Esophagus muscularis mucosa (tissue), 4 donors: Measurements from ENCODE around the gene MAP6. TPM values are rescaled to one million over a fixed set of nuclear protein-coding genes. Genes with fewer than 3 reads are reported as not detected.

Source experiments
- DNase-seq: peaks from one replicate; pipeline ENCODE4 v3.0.0-alpha.2; 2017; ENCODE audit errors: extremely low spot score
- H3K27ac ChIP-seq, 4 donors: fragments of 200-600 bp; sonication (generic); replicated peaks in 1 of 4; 1 replicate in 3 of 4; 2 replicates in 1 of 4; pipeline ENCODE4 v1.5.1; 2016 to 2019; ENCODE audit warnings: mild to moderate bottlenecking in 1 of 4
- H3K27me3 ChIP-seq, 4 donors: fragments of 200-600 bp; sonication (generic); one replicate each; pipeline versions ENCODE4 v1.5.1 to v1.6.0; 2016 to 2019
- H3K36me3 ChIP-seq, 4 donors: fragments of 200-600 bp; sonication (generic); one replicate each; pipeline ENCODE4 v1.5.1; 2016 to 2019
- H3K4me1 ChIP-seq, 4 donors: fragments of 200-600 bp; sonication (generic); one replicate each; pipeline ENCODE4 v1.5.1; 2016 to 2019
- H3K4me3 ChIP-seq, 4 donors: fragments of 200-600 bp; sonication (generic); 1 replicate in 2 of 4; 2 replicates in 2 of 4; pipeline ENCODE4 v1.5.1; 2016 to 2019; ENCODE audit warnings: mild to moderate bottlenecking in 4 of 4, moderate library complexity in 1 of 4
- H3K9me3 ChIP-seq, 4 donors: fragments of 200-600 bp; sonication (generic); 1 replicate in 3 of 4; 2 replicates in 1 of 4; pipeline ENCODE4 v1.5.1; 2016 to 2019
- CTCF ChIP-seq, 3 experiments: fragments of 200-600 bp in 2 of 3; fragments of 450-650 bp in 1 of 3; sonication (generic) in 2 of 3; IDR thresholded peaks; one replicate each; pipeline ENCODE4 v1.5.1; 2017 to 2019; ENCODE audit warnings: antibody characterized with exemption in 3 of 3, mild to moderate bottlenecking in 2 of 3, moderate library complexity in 1 of 3
- EP300 ChIP-seq: sonication (generic); formaldehyde crosslinking; IDR thresholded peaks from one replicate; pipeline ENCODE4 v1.6.1; 2017; ENCODE audit warnings: antibody characterized with exemption
- POLR2A ChIP-seq: fragments of 450-650 bp; IDR thresholded peaks from one replicate; pipeline ENCODE4 v1.6.1; 2017; ENCODE audit warnings: antibody characterized with exemption, moderate library complexity, mild to moderate bottlenecking, low read depth
- POLR2AphosphoS5 ChIP-seq, 2 donors: sonication (generic); formaldehyde crosslinking; IDR thresholded peaks; one replicate each; pipeline ENCODE4 v1.6.1; 2017; ENCODE audit warnings: antibody characterized with exemption in 2 of 2
- WGBS: methylation state at CpG from one replicate; pipeline ENCODE4 v1.1.5; 2018; 5-methylcytosine and 5-hydroxymethylcytosine counted together
- intact Hi-C: fragments of 100-400 bp; cut with DNase I; formaldehyde crosslinking; loops from one replicate; pipeline ENCODE4 v1.15.1; 2023
- total RNA-seq, 4 donors: library from RNA; depleted of rRNA; stranded (reverse); fragments of >200 nt; gene quantifications; one replicate each; pipeline versions ENCODE4 v1.1.0 to v1.2.1, GENCODE V29; 2016

The MAP6 gene
- total RNA-seq, 4 donors from 2014 or later: 20.7 to 43.8 (median 30.5) TPM

DNA sequence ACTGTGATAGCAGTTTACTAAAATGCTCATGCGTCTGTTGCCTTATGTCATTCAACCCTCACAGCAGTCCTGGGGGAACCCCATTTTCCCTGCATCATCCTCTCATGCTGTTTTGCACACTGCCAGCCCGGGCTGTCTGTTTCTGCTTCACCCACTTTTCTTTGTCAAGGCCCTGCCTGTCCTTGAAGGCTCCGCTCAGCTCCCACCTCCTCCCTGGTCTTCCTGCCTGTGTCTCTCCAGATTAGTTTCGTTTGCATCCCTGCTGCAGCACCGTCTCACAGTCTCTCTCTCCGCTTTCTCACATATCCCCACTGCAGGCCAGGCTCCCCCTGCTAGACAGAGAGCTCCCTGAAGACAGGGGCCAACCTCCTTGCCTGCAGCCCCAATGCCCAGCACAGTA, 76.9 kb downstream of the MAP6 start:
- no peak overlapping the region for H3K27ac ChIP-seq
- H3K36me3 ChIP-seq: no peaks in the 10 kb centered on the region
- H3K4me3 ChIP-seq: no peak overlapping the region
- H3K4me1 ChIP-seq: peaks cover 0 to 30% (median 26%) of the 10 kb centered on the region in 4 donors
- WGBS: 79% methylated on average over 6 of the region's 6 CpGs
- intact Hi-C loops: no loop called here
- DNase-seq: no peak
- TF ChIP-seq POLR2A: no peak
- no peak for TF ChIP-seq CTCF (IDR thresholded peaks at IDR 0.05)
- TF ChIP-seq POLR2AphosphoS5 (IDR thresholded peaks at IDR 0.05): no peak
- TF ChIP-seq EP300: no peak
- no peaks in the 10 kb centered on the region for H3K9me3 ChIP-seq
- H3K27me3 ChIP-seq: no peaks in the 10 kb centered on the region

GRCh38 chr11:75591371-75591770, 77.5 kb downstream of the MAP6 start:
- WGBS: 89% methylated on average over 6 of the region's 8 CpGs

DNA sequence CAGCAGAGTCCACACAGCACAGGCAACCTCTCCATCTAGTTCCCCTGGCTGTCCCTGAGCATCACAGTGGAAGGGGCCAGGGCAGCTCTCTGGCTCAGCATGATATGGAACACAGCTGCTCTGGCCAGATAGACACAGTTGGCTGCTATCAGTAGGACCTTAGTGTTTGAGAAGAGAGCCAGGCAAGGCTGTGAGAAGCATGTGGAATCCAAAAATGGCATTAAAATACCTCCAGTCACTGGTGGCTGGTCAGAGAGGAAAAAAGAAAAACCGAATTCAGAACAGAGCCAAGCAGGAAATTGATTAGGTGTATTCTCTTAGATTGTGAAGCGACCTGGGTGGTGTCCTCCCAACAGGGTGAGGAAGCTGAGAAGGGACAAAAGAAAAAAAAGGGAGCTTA, 78.9 kb downstream of the MAP6 start:
- Histone ChIP-seq H3K27me3 (no peaks in the 10 kb centered on the region), H3K36me3 (no peaks in the 10 kb centered on the region), H3K4me1 (peaks cover 0 to 28% (median 24%) of the 10 kb centered on the region in 4 donors), H3K27ac (no peak overlapping the region), H3K9me3 (no peaks in the 10 kb centered on the region), H3K4me3 (no peak overlapping the region)
- WGBS: 69% methylated on average over 2 of the region's 2 CpGs
- no peak for DNase-seq
- TF ChIP-seq EP300: no peak
- no peak for TF ChIP-seq POLR2AphosphoS5 (IDR thresholded peaks at IDR 0.05)
- no peak for TF ChIP-seq POLR2A
- TF ChIP-seq CTCF (IDR thresholded peaks at IDR 0.05): no peak
- intact Hi-C loops: no loop called here

More at GRCh38 chr11:75591371-75591770, 77.5 kb downstream of the MAP6 start:
- no peak overlapping the region for H3K27ac ChIP-seq
- no peaks in the 10 kb centered on the region for H3K27me3 ChIP-seq
- no peak for DNase-seq
- no peak for TF ChIP-seq POLR2AphosphoS5 (IDR thresholded peaks at IDR 0.05)
- TF ChIP-seq EP300: no peak
- no peak for TF ChIP-seq CTCF (IDR thresholded peaks at IDR 0.05)
- no peak for TF ChIP-seq POLR2A
- H3K9me3 ChIP-seq: no peaks in the 10 kb centered on the region
- peaks cover 0 to 30% (median 26%) of the 10 kb centered on the region in 4 donors for H3K4me1 ChIP-seq
- intact Hi-C loops: no loop called here
- H3K36me3 ChIP-seq: no peaks in the 10 kb centered on the region
- H3K4me3 ChIP-seq: no peak overlapping the region

DNA sequence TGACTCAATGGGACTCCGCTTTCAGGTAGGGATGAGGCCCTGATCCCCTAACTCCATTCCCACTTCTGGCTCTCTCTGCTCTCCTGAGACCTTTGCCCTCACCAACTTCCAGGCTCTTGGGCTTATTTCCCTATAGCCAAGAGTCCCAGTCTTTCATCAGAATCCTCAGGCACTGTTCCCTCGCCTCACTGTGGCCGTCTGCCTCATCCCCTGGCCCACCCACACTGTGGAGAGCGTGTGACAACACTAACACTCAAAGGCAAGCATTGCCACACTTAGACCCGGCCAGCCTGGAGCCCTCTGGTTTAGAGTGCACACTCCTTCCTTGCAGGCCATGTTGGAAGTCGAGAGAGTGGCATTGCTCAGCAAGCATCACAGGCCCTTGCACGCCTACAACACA, 79.8 kb downstream of the MAP6 start:
- 89% methylated on average over 7 of the region's 7 CpGs for WGBS
- no peak overlapping the region for H3K27ac ChIP-seq
- TF ChIP-seq EP300: no peak
- no peak for TF ChIP-seq POLR2AphosphoS5 (IDR thresholded peaks at IDR 0.05)
- TF ChIP-seq CTCF (IDR thresholded peaks at IDR 0.05): no peak
- no peak for TF ChIP-seq POLR2A
- H3K4me1 ChIP-seq: peaks cover 4 to 28% (median 23%) of the 10 kb centered on the region in 4 donors
- DNase-seq: no peak
- H3K9me3 ChIP-seq: no peaks in the 10 kb centered on the region
- H3K36me3 ChIP-seq: no peaks in the 10 kb centered on the region
- intact Hi-C loops: no loop called here
- no peak overlapping the region for H3K4me3 ChIP-seq
- no peaks in the 10 kb centered on the region for H3K27me3 ChIP-seq

DNA sequence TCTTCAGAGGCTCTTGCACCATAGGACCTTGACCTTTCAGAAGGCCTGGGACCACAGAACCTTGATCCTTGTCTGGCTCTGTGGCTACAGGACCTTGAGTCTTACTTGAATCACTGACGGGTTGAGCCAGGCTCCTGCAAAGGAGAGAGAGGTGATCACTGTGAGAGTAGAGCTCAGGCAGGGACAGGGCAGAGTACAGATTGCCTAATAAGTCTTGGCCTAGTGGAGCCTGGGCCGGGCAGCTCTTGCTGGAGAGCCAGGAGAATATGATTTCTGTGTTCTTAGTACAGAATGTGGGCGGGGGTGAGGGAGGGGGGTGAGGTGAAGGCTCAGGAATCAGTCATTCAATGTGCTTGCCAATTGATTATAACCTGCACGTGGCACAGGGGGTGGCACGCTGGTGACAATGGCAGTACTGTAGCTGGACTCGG, 80.8 kb downstream of the MAP6 start:
- intact Hi-C loops: no loop called here
- WGBS: 100% methylated on average over 6 of the region's 6 CpGs

More for the DNA sequence above, 80.8 kb downstream of the MAP6 start:
- no peak for DNase-seq
- H3K27me3 ChIP-seq: no peaks in the 10 kb centered on the region
- no peaks in the 10 kb centered on the region for H3K36me3 ChIP-seq
- H3K4me3 ChIP-seq: no peak overlapping the region
- H3K4me1 ChIP-seq: peaks cover 9 to 26% (median 21%) of the 10 kb centered on the region in 4 donors
- TF ChIP-seq EP300 (no peak), POLR2AphosphoS5 (IDR thresholded peaks at IDR 0.05) (no peak), POLR2A (no peak), CTCF (IDR thresholded peaks at IDR 0.05) (no peak)
- H3K9me3 ChIP-seq: no peaks in the 10 kb centered on the region
- no peak overlapping the region for H3K27ac ChIP-seq
